Panc1 (cell line): Measurements from ENCODE around the gene CUX1.

ENCODE experiments used
- CTCF ChIP-seq: fragments of 450-650 bp; IDR thresholded peaks from 2 replicates; pipeline ENCODE4 v1.5.1; 2017; ENCODE audit warnings: mild to moderate bottlenecking
- POLR2AphosphoS5 ChIP-seq: IDR thresholded peaks from 2 replicates; pipeline ENCODE4 v1.6.1; 2012; ENCODE audit warnings: mild to moderate bottlenecking, low read depth, low read length, moderate library complexity
- REST ChIP-seq, 2 experiments: IDR thresholded peaks; 2 replicates each; pipeline ENCODE4 v1.6.1; 2011 to 2012; ENCODE audit warnings: low read depth in 2 of 2, control low read depth in 1 of 2, low read length in 1 of 2, mild to moderate bottlenecking in 1 of 2, moderate library complexity in 1 of 2; ENCODE audit not compliant: insufficient read depth in 1 of 2
- SIN3A ChIP-seq: IDR thresholded peaks from 2 replicates; pipeline ENCODE4 v1.6.1; 2012; ENCODE audit warnings: low read depth, mild to moderate bottlenecking, low read length, moderate library complexity, borderline replicate concordance; ENCODE audit not compliant: insufficient read depth
- TCF7L2 ChIP-seq: IDR thresholded peaks from 2 replicates; pipeline ENCODE4 v1.6.1; 2011; ENCODE audit warnings: mild to moderate bottlenecking, low read depth, low read length, inconsistent platforms

DNA sequence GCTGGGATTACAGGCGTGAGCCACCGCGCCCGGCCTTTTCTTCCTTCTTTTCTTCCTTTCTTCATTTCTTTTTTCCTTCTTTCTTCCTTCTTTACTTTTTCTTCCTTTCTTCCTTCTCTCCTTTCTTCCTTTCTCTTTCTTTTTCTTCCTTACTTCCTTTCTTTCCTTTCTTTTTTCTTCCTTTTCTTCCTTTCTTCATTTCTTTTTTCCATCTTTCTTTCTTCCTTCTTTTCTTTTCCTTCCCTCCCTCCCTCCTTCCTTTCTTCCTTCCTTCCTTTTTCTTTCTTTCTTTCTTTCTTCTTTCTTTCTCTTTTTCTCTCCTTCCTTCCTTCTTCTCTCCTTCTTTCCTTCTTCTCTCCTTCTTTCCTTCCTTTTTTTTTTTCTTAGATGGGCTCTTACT, 47.0 kb upstream of the CUX1 start:
- TF ChIP-seq CTCF = no peak
- no peak for TF ChIP-seq POLR2AphosphoS5
- no peak for TF ChIP-seq REST (IDR thresholded peaks at IDR 0.05; ENCODE audit: insufficient read depth in 1 of 2, low read depth in 2 of 2, low read length in 1 of 2)
- no peak for TF ChIP-seq SIN3A
- TF ChIP-seq TCF7L2 = no peak
